Measurements from ENCODE around the gene TDRD3. TPM values are rescaled to one million over a fixed set of nuclear protein-coding genes. Genes with fewer than 3 reads are reported as not detected.

TDRD3 gene
- total and polyA plus RNA-seq, 4 donors = 3.6 to 15.8 (median 6.2) TPM

DNA sequence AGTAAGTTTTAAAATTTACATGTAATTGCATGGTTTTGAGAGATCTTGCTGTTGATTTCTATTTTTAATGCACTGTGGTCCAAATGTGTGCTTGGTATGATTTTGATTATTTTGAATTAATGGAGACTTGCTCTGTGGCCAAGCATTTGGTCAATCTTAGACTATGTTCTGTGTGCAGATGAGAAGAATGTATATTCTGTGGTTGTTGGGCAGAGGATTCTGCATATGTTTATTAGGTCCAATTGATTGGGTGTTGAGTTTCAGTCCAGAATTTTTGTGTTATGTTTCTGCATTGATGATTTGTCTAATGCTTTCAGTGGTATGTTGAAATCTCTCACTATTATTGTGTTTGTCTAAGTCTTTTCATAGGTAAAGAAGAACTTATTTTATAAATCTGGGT is 82.3 kb downstream of the TDRD3 start:
- no peak overlapping the region for H3K4me3 ChIP-seq (ENCODE audit: low read depth in 1 of 3, low read length in 3 of 3)
- no peak overlapping the region for H3K27ac ChIP-seq (ENCODE audit: low read depth in 1 of 2, low read length in 2 of 2)
- H3K27me3 ChIP-seq (ENCODE audit: control insufficient read depth in 4 of 4, insufficient read depth in 4 of 4, low read length in 3 of 4) = no peaks in the 10 kb centered on the region
- TF ChIP-seq, protein P1, sequence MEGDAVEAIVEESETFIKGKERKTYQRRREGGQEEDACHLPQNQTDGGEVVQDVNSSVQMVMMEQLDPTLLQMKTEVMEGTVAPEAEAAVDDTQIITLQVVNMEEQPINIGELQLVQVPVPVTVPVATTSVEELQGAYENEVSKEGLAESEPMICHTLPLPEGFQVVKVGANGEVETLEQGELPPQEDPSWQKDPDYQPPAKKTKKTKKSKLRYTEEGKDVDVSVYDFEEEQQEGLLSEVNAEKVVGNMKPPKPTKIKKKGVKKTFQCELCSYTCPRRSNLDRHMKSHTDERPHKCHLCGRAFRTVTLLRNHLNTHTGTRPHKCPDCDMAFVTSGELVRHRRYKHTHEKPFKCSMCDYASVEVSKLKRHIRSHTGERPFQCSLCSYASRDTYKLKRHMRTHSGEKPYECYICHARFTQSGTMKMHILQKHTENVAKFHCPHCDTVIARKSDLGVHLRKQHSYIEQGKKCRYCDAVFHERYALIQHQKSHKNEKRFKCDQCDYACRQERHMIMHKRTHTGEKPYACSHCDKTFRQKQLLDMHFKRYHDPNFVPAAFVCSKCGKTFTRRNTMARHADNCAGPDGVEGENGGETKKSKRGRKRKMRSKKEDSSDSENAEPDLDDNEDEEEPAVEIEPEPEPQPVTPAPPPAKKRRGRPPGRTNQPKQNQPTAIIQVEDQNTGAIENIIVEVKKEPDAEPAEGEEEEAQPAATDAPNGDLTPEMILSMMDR (IDR thresholded peaks at IDR 0.05; ENCODE audit: low read depth, low read length, missing input control) = no peak
- TF ChIP-seq YY1 (IDR thresholded peaks at IDR 0.05) (no peak), RXRA (IDR thresholded peaks at IDR 0.05) (no peak), NR2F2 (IDR thresholded peaks at IDR 0.05) (no peak), FOXA2 (IDR thresholded peaks at IDR 0.05) (no peak), JUND (IDR thresholded peaks at IDR 0.05) (no peak), SP1 (IDR thresholded peaks at IDR 0.05) (no peak), REST (IDR thresholded peaks at IDR 0.05) (no peak), EGR1 (IDR thresholded peaks at IDR 0.05; ENCODE audit: low read depth in 2 of 2) (no peak), HNF4A (conservative IDR thresholded peaks at IDR 0.05) (no peak), ATF3 (IDR thresholded peaks at IDR 0.05) (no peak), HNF4G (IDR thresholded peaks at IDR 0.05) (no peak), FOXA1 (IDR thresholded peaks at IDR 0.05) (no peak), RAD21 (IDR thresholded peaks at IDR 0.05) (no peak), TAF1 (conservative IDR thresholded peaks at IDR 0.05) (no peak), GABPA (IDR thresholded peaks at IDR 0.05 in 1 of 2, conservative IDR thresholded peaks at IDR 0.05 in 1 of 2) (no peak)
- TF ChIP-seq, protein P2, sequence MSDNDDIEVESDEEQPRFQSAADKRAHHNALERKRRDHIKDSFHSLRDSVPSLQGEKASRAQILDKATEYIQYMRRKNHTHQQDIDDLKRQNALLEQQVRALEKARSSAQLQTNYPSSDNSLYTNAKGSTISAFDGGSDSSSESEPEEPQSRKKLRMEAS (IDR thresholded peaks at IDR 0.05) = no peak
- TF ChIP-seq, protein P3, sequence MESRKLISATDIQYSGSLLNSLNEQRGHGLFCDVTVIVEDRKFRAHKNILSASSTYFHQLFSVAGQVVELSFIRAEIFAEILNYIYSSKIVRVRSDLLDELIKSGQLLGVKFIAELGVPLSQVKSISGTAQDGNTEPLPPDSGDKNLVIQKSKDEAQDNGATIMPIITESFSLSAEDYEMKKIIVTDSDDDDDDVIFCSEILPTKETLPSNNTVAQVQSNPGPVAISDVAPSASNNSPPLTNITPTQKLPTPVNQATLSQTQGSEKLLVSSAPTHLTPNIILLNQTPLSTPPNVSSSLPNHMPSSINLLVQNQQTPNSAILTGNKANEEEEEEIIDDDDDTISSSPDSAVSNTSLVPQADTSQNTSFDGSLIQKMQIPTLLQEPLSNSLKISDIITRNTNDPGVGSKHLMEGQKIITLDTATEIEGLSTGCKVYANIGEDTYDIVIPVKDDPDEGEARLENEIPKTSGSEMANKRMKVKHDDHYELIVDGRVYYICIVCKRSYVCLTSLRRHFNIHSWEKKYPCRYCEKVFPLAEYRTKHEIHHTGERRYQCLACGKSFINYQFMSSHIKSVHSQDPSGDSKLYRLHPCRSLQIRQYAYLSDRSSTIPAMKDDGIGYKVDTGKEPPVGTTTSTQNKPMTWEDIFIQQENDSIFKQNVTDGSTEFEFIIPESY (IDR thresholded peaks at IDR 0.05) = no peak
- H3K36me3 ChIP-seq (ENCODE audit: control insufficient read depth in 4 of 4, insufficient read depth in 3 of 4, low read depth in 1 of 4, low read length in 3 of 4) = peaks cover 0 to 2% (median 0%) of the 10 kb centered on the region in 4 donors
- no peaks in the 10 kb centered on the region for H3K9me3 ChIP-seq (ENCODE audit: control insufficient read depth in 4 of 4, low read length in 3 of 4)
- no peak overlapping the region for H3K9ac ChIP-seq (ENCODE audit: low read depth in 1 of 2, low read length in 2 of 2)
- H3K4me1 ChIP-seq (ENCODE audit: control insufficient read depth in 4 of 4, insufficient read depth in 4 of 4, low read length in 3 of 4) = no peaks in the 10 kb centered on the region
- no peak for DNase-seq (ENCODE audit: low spot score)

Measured in liver (tissue), 9 donors.